Keratinocyte (primary cell): Measurements from ENCODE around the gene RPL29.

Source experiments
- CTCF ChIP-seq, 3 experiments: IDR thresholded peaks in 1 of 3; conservative IDR thresholded peaks in 1 of 3; optimal IDR thresholded peaks in 1 of 3; 2 replicates in 2 of 3; 3 replicates in 1 of 3; pipeline versions ENCODE3 to v1.5.1; 2011; ENCODE audit warnings: low read length in 3 of 3, mild to moderate bottlenecking in 3 of 3, moderate library complexity in 2 of 3, control low read depth in 1 of 3, inconsistent platforms in 1 of 3; ENCODE audit not compliant: insufficient read depth in 2 of 3; ENCODE audit errors: extremely low read depth in 1 of 3
- EZH2 ChIP-seq: IDR thresholded peaks from one replicate; pipeline ENCODE4 v1.6.1; 2012; ENCODE audit warnings: inconsistent platforms, mild to moderate bottlenecking, low read length, moderate library complexity

GRCh38 chr3:51982352-51982837, 13.3 kb downstream of the RPL29 start:
- TF ChIP-seq CTCF (optimal IDR thresholded peaks at IDR 0.05 in 1 of 3, IDR thresholded peaks at IDR 0.05 in 1 of 3, conservative IDR thresholded peaks at IDR 0.05 in 1 of 3; ENCODE audit: extremely low read depth in 1 of 3, insufficient read depth in 2 of 3, low read length in 3 of 3) (peak in 2 of 3 experiments; percentile 70), EZH2 (no peak)
